Stimulated activated CD8-positive, alpha-beta memory T cell treated with anti-CD3 and anti-CD28 coated beads, Interleukin-2, amount 100 ng/mL, for 1 hour (primary cell): ENCODE data around the gene PSMD4.
"Not testable (repeated sequence)": the region's sequence is repeated elsewhere in the genome, so short reads cannot be mapped to it uniquely, and the experiment has no call there.

Experiments used
- DNase-seq, 2 donors: peaks; one replicate each; pipeline ENCODE4 v3.0.0-alpha.2; 2020; ENCODE audit warnings: low read depth in 2 of 2

The PSMD4 gene

DNA sequence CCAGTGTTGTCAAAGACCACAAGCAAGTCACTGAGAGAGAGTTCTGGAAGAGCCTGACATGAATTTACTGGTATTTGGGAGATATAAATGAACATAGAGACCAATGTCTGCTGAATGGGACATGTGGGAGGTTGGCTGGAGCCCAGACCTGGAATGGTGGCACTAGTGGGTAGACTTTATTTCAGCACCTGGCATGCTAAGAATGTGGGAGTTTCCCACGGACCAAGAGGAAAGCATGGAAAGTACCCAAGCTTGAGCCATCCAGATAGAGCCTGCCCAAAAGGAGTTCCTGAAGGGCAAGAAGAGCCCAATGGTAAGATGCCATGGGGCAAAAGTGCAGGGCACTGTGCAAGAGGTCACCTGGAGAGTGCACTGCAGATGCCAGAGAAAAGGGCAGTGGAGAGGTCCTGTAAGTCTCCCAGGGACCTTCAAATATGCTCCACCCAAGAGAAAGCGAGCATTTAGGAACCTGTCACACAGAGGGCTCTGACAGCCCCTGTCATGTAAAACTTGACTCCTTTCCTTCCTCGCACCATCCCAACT lies 19.5 kb downstream of the PSMD4 start:
- DNase-seq, result no peak

DNA sequence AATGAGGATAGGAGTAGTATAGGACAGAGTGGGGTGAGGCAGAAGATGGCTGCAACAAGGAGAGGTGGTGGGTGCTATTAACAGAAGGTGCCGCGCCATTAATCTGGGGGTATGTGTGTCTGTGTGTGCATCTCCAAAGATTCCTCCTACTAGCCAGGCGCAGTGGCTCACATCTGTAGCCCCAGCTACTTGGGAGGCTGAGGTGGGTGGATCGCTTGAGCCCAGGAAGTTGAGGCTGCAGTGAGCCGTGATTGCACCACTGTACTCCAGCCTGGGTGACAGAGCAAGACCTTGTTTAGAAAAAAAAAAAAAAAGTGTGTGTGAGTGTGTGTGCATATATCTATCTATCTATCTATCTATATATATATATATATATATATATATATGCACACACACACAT lies 20.8 kb downstream of the PSMD4 start:
- DNase-seq, result not testable (repeated sequence)

DNA sequence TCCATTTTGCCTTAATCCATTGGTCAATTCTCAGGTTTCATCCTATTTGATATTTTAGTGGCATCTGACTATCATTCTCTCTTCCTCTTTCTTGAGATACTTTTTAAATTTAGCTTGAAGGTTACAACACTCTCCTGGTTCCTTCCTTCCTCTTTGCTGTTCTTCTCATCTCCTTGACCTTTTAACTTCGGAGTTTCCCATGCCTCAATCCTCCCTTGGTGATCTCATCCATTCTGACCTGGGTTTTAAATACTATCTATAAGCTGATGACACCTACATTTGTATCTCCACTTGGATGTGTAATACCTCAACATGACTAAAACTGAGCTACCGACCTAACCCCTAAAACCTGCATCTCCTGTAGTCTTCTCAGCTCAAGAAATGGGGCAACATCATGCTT lies 22.7 kb downstream of the PSMD4 start:
- no peak for DNase-seq

DNA sequence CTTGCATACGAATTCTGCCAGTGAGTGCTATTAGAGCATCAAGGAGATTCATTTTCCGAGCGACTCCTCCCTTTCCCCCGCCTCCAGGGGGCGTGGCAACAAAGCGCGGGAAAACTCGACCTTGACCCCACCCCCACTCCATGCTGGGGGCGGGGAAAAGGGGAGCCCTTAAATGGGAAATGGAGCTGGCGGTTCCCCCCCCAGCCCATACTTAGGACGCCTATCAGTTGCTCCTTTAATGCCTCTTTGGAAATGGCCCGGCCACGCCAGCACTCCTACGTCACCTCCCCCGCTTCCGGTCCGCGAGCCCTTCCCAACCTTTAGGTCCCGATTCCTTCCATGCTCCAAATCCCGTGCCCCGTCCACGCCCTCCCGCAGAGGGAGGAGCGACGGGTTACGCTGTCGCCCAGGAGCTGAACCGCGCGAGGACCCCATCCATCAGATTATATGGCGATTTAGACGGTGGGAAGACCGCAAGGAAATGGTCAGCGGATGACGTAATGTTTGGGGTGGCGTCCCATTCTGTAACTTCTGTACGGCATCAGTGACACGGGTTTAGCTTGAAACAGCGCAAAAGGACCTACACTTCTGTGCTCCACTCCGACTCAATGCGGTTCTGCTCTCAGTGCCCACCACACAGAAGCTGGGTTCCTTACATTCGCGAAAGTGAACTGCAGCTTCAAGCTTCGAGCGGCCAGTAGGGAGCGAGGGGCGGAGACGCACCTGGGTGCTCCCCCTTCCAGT lies 26.9 kb downstream of the PSMD4 start:
- peak; percentile 92 to 93 for DNase-seq

DNA sequence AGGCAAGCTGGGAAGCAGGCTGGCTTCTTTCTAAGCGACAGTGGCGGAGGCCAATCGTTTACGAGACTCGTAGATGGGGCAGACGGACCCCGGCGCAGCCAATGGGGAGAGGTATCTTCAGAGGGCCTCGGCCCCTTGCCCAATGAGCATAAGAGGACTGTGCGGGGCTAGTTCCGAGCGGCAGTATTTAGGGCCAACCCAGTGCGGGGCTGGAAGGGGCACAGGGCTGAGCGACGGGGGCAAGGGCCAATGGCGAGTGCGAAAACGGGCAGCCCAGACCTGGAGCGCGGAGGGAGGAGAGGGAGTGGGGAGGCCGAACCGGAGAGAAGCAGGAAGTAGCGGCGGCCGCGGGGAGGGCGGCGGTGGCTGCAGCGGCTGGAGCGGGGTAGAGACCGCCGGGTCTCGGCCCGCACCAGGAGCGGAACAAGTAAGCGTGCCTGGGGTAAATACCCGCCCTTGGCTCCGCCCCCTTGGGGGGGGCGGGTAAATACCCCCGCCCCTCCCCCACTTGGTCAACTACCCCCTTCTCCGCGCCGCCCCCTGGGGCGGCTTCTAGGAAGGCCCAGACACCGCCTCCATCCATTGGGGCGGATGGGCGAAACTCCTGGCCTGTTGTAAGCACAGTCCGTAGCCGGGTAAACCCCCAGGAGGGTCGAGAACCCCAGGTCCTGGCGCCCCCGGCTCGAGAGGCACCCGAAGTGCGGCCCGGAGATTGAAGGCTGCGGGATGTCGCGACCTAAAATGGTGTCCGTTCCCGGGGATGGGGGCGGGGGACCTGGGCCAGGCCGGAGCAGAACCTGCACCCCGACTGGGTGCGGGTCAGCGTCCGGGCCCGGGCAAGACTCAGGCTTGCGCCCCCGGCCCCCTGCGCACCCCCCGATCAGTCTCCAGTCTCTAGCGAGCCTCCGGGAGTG lies 27.7 kb downstream of the PSMD4 start, which contains the start of gene ZNF687:
Gene ZNF687, plus strand, starts transcription at position 331 of the 914 bp plus-strand sequence. CDS start 3,993 bp downstream, outside the sequence.
- peak; percentile 95 to 96 for DNase-seq

DNA sequence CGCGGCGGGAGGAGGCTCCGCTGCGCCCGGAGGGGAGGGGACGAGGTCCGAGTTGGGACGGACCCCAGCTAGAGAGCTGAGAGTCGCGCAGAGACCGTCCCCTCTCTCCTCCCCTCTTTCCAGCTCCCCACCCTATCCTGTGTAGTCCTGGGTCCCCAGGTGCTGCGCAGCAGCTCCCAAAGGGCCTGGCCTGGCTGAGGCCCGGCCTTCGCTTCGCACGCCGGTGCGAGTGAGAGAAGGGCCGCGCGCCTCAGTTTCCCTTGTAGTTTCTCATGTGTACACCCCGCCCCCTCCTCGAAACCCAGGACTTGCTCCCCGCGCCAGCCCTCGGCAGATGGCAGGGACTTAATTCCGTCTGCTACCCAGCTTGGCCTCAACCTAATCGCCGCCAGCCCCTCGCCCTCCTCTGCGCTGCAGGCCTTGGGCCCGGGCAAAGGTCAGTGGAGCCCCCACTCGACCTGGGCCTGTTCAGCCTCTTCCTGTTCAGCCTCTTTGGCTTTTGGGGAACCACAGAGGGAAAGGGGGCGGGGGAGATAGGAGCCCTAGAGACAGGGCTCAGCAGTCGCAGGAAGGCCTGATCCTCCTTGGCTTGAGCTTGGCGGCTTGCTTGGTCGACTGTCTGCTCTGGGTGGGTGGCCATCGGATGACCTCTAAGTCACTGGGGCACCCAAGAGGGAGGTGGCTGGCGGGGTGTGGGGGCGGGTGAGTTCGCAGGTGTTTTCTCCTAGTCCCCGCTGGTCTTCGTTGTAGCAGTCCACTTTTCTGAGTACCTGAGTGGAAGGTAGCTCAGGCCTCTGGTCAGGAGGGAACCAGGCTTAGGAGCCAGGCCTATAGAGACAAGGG lies 28.6 kb downstream of the PSMD4 start:
- DNase-seq, result peak in 1 of 2 donors; percentile 7

DNA sequence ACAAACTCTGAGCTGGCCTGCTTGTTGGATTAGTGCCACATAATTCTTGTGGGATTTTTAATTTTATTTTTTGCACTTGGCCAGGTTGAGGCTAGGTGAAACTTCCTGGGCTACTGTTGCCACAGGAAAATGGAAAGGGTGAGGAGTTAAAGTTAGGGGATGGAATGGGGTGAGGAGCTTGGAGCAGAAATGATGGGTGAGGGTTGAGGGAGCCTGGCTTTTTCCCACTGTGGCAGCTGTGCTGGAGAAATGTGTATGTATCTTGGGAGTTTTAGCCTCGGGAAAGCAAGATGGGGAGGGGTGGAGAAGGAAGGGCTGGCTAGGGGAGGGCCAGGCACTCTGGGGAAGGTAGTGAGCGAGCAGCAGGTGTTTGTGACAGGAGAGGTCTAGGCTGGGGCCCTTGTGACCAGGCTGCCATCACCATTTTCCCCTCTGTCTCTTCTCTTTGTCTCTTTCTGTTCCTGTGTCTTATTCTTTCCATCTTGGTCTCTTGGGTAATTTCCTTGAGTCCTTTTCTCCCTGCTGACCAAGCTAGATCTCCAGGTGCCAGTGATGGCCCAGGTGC lies 29.6 kb downstream of the PSMD4 start:
- no peak for DNase-seq

DNA sequence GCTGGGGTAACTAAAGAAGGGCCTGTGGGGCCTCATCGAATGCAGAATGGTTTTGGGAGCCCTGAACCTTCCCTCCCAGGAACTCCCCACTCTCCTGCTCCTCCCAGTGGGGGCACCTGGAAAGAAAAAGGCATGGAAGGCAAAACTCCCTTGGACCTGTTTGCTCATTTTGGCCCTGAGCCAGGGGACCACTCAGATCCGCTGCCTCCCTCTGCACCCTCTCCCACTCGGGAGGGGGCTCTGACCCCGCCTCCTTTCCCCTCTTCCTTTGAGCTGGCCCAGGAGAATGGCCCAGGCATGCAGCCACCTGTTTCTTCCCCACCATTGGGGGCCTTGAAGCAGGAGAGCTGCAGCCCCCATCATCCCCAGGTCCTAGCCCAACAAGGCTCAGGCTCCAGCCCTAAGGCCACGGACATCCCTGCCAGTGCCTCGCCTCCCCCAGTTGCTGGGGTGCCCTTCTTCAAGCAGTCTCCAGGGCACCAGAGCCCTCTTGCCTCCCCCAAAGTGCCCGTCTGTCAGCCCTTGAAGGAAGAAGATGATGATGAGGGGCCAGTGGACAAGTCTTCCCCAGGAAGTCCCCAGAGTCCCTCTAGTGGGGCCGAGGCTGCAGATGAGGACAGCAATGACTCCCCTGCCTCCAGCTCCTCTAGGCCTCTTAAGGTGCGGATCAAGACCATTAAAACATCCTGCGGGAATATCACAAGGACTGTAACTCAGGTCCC lies 32.2 kb downstream of the PSMD4 start:
- no peak for DNase-seq

DNA sequence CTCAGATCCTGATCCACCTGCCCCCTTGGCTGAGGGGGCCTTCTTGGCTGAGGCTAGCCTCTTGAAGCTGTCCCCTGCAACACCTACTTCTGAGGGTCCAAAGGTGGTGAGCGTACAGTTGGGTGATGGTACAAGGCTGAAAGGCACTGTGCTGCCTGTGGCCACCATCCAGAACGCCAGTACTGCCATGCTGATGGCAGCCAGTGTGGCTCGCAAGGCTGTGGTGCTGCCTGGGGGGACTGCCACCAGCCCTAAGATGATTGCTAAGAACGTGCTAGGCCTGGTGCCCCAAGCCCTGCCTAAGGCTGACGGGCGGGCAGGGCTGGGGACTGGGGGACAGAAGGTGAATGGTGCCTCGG lies 32.8 kb downstream of the PSMD4 start:
- DNase-seq, result no peak

DNA sequence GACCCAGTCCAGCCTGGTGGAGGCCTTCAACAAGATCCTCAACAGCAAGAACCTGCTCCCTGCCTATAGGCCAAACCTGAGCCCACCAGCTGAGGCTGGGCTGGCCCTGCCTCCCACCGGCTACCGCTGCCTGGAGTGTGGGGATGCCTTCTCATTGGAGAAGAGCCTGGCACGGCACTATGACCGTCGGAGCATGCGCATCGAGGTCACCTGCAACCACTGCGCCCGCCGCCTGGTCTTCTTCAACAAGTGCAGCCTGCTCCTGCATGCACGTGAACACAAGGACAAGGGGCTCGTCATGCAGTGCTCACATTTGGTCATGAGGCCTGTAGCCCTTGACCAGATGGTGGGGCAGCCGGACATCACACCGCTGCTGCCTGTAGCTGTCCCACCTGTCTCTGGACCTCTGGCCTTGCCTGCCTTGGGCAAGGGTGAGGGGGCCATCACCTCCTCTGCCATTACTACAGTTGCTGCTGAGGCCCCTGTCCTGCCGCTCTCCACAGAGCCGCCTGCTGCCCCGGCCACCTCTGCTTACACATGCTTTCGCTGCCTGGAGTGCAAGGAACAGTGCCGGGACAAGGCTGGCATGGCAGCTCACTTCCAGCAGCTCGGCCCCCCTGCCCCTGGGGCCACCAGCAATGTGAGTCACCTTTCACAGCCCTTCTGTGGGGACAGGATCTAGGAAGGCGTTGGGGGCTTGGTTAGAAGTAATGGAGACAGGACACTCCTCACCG lies 33.4 kb downstream of the PSMD4 start:
- no peak for DNase-seq

DNA sequence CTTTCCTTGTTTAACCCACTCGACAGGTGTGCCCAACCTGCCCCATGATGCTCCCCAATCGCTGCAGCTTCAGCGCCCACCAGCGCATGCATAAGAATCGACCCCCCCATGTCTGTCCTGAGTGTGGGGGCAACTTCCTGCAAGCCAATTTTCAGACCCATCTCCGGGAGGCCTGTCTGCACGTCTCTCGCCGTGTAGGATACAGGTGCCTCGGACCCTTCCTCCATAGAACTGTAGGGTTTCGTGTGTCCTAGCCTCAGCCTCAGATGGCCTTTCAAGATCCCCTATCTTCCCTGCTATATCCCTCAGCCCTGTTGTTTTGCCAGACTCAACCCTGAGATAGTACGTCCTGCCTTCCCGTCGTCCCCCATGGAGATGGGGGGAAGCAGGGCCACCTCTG lies 34.0 kb downstream of the PSMD4 start:
- no peak for DNase-seq

DNA sequence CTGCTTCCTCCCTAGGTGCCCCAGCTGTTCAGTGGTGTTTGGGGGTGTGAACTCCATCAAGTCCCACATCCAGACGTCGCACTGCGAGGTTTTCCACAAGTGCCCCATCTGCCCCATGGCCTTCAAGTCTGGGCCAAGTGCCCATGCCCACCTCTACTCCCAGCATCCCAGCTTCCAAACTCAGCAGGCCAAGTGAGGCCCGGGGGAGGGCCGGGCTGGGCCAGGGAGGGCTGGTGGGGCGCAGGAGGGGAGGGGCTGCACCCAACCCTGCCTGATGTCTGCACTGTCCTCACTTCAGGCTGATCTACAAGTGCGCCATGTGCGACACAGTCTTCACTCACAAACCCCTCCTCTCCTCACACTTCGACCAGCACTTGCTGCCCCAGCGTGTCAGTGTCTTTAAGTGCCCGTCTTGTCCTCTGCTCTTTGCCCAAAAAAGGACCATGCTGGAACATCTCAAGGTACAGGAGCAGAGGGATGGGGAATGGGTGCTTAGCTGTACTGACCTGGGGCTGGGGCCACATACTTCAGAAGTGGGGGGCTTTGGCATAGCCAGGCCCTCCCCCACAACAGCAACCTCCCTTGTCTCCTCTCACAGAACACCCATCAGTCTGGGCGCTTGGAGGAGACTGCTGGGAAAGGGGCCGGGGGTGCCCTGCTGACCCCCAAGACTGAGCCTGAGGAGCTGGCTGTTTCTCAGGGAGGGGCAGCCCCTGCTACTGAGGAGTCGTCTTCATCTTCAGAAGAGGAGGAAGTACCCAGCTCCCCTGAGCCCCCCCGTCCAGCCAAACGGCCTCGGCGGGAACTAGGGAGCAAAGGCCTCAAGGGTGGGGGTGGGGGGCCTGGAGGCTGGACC lies 34.8 kb downstream of the PSMD4 start:
- no peak for DNase-seq

DNA sequence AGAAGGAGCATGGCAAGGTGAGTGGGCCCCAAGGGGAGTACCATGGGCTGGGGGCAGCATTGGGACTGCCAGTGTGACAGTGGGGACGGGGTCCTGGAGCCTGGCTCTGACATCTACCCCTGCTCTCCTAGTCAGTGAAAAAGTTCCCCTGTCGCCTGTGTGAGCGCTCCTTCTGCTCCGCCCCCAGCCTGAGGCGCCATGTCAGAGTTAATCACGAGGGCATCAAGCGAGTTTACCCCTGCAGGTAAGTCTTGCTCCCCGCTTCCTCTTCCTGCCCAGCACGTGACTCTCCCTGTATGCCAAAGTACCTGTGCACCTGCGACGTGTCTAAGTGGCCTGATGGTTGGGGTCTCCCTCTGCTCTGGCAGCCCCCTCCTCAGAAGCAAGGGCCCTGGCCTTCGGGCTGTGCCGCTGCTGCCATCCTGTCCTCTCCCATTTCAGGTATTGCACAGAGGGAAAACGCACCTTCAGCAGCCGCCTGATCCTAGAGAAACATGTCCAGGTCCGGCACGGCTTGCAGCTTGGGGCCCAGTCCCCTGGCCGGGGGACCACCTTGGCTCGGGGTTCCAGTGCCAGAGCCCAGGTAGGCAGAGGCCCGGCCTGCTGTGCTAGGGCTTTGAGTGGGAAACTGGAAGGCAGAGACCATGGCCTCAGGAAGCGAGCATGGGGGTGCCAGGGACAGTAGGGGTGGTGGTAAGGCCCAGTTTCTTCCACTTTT lies 35.6 kb downstream of the PSMD4 start:
- DNase-seq, result no peak

DNA sequence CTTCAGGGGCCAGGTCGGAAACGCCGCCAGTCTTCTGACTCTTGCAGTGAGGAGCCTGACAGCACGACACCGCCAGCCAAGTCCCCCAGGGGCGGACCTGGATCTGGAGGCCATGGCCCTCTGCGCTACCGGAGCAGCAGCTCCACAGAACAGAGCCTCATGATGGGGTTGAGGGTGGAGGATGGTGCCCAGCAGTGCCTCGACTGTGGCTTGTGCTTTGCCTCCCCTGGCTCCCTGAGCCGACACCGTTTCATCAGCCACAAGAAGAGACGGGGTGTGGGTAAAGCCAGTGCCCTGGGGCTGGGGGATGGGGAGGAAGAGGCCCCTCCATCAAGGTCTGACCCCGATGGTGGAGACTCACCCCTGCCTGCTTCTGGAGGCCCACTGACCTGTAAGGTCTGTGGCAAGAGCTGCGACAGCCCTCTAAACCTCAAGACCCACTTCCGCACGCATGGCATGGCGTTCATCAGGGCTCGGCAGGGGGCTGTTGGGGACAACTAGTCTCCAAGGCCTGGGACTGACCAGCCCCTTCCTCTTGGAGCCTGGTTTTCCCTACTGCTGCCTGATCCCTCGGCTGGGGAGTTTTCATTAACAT lies 36.3 kb downstream of the PSMD4 start:
- DNase-seq, result no peak

DNA sequence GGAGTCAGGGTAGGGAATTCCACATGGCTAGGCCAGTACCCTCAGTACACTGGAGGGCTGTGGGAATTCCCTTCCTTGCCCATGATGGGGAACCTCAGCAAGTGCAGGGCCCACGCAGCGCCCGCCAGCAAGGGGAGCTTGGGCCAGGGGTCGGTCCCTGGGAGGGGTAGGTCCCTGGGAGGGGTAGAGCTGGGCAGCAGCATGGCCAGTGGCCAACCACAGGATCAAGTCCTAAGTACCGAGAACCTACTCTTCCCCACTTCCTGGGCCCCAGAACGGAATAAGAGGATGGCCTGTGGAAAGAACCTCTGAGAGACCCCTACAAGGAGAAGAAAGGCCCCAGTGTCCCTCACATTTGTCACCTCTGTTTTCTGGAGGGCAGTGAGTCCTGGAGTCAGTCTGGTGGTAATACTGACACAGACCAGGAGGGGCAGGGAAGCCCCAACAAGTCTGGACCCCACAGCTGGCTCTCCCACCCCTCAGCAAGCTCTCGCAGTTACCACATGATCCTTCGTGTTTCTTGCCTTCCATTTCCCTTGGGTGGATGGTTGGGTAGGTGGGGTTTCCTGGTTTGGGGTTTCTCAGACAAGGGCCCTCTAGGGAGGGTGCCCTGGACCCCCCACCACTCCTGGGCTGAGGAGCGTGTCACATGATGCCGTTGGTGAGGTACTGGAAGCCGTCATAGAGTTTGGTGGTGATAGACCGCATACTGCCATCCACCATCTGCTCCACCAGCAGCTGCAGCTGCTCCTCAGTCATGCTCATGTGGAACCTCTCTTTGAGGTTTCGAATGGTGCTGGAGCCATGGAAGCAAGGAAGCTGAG lies 37.9 kb downstream of the PSMD4 start:
- DNase-seq, result no peak

DNA sequence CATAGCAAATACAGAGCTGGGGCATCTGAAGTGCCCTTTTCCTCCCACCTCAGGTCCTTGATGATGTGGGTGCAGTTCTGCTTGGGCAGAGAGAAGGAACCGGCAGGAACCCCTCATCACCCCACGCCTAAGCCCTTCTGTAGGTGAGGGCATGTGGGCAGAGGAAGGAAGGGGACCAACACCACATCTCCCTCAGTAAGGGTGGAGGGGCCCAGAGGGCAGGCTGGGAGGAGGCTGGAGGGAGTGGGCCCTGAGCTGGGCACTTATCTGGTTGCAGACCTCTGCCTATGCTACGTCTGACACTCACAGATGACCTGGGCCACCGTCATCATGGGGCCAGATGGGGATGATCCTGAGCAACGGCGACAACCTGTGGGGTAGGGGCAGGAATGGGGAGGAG lies 38.6 kb downstream of the PSMD4 start:
- DNase-seq, result no peak
